Left renal pelvis (tissue), 4 donors: ENCODE data around the gene ACER1. TPM values are rescaled to one million over a fixed set of nuclear protein-coding genes. Genes with fewer than 3 reads are reported as not detected.

ENCODE experiments used
- DNase-seq, 4 donors: peaks; one replicate each; pipeline ENCODE4 v3.0.0-alpha.2; 2013; ENCODE audit warnings: low read depth in 4 of 4, low spot score in 3 of 4
- polyA plus RNA-seq, 4 donors: library from polyadenylated mRNA; unstranded; fragments of 120-200 nt; gene quantifications; one replicate each; pipeline ENCODE4 v1.2.1, GENCODE V29; 2013; ENCODE audit not compliant: insufficient read length in 4 of 4

Gene ACER1
- polyA plus RNA-seq, 4 donors: 0.10 to 0.20 (median 0.11) TPM; not detected in 1

DNA sequence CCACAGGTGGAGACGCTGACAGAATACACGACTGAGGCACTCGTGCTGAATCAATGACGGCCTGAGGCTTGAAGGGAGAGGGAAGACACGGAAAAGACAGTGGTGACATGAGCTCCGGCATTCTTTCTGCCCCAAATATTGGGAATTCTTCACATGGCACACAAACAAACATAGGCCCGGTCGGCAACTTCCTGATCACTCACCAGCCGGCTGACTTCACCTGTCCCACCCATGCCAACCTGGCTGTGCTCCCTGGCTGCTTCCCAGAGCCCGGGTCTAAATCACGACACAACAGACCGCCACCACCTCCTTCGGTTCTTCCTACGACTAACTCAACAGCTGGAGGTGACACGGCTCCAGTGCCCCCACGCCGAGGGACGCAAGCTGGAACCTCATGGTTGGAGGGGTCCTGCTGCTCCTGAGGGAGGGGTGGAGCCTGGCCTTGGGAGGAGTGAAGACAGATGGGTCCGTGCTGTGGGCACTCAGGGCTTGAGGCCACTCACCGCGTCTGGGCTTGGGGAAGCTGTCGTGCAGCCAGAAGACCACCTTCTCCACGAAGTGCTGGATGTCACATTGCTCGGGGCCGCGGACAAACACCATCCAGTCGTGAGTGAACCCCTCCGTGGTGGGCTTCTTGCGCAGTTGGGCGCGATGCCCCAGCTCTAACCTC is 63.2 kb downstream of the ACER1 start:
- no peak for DNase-seq

DNA sequence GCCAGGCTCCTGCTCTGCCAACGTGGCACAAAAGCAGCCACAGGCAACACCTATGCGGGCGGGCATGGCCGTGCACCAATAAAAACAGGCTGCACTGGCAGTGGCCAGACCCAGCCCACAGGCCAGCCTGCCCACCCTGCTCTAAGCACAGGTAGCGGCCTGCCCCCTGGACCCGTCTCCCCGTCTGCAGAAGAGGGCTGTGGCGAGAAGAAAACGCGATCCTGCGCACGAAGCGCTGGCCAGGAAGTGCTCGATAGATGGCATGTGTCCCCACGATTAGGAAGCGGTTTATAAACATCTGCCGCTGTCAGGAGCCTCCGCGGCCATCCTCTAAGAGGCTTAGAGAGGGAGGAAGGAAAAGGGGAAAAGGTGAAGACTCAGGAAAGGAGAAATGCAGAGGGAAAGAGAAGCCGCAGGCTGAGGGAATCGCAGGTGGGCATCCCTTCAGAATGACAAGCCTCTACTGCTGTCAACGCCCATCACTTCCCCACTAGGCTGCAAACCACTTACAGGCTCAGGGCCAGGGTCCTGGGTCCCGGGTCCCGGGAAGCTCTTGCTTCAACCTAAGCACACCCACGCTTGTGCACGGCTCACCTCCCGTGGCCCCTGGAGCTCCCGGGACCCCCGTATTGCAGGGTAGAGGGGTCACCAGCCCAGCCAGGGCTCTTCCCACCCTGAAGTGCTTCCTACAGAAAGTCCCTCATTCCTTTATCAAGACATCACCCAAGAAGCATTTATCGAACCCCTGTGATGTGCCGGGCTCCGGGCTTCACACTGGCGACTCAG is 64.1 kb downstream of the ACER1 start:
- no peak for DNase-seq

DNA sequence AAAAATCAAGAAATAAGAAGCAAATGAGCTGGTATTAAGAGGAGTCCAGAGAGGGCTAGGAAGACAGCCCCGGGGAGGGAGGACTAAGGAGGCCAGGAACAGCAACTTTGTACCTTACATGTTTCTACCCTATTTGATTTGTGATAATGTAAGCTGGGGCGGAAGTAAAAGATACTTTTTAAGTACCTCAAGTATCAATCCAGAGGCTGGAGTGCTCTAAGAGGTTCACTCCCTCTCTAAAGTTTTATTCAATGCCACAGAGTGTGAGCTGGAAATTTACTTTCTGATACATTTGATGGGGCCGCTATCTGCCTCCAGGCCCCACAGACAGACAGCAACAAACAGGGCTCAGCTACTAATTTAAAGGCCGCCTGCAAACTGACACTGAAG is 65.0 kb downstream of the ACER1 start:
- DNase-seq: no peak

DNA sequence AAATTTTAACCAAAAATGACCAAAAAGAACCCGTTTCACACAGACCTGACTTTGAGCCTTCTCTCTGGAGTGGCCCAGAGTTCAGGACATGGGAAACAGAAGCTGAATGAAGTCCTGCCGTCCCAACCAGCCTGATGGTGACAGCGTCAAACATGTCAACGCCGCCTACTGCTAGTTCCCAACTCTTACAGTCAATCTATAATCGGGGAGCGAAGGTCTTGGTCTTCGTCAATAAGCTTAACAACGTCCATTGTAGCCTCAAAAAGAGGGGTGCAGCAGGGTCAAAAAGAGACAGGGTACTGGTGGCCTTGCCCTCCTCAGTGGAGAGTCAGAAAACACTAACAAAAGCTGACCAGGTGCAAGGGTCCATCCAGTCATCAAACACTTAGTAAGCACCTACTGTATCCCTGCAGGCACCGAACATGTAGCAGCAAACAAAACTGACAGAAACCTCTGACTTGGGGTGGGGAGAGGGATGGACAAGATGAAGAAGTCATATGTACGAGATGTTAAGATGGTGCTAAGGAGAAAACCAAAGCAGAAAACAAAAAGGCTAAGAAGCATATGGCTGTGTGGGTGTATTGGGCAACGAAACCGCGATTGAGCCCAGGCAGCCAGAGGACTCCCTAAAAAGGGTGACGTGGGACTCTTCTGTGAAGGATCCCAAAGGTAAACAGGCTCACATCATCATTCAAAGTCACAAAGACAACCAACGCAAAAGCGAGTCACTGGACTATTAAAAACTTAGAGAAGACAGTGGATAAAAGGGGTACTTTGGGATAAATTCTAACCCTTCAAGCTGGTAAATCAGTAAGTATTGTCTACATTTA is 65.6 kb downstream of the ACER1 start:
- DNase-seq: no peak

GRCh38 chr19:6264803-6265202 is 68.6 kb downstream of the ACER1 start:
- no peak for DNase-seq

- no peak for DNase-seq
Observed at GRCh38 chr19:6263735-6264444, 69.5 kb downstream of the ACER1 start.

DNA sequence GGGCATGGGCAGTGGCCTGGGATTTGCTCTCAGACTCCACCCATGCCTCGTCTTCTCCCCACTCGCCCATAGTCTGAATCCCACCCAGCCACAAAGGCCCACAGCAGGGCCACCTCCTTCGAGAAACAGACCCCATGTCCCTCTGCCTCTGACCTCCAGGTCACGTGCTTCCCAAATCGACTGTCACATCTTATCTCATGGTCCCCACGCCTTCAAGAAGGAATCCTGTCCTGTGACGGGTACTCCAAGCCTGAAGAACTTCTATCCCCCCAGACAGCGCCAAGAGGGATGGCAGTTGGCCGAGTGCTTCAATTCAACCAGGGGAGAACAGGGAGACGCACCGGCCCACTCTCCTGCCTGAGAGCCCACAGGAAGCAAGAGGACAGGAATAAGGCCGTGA is 70.1 kb downstream of the ACER1 start:
- DNase-seq: no peak

GRCh38 chr19:6262519-6262918 is 70.9 kb downstream of the ACER1 start:
- no peak for DNase-seq

DNA sequence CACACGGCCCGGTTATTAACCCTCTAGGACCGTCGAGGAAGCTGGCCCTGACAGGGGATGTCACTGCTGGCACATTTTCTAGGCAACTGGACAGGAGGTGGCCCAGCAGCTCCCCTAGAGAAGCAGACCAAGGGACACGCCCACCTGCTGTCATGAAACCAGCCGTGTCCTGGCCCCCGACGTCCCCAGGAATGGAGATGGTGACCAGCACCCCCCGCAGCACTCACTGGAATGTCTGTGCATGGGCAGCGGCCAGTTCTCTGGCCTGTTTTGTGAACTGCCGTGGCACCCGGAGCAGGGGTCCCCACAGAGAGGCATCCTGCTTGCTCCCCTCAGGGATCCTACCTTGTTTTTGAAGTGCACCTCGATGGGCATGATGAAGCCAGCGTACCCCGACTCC is 71.5 kb downstream of the ACER1 start:
- DNase-seq: no peak

- no peak for DNase-seq
Observed at GRCh38 chr19:6260912-6261650, 72.3 kb downstream of the ACER1 start.

GRCh38 chr19:6260376-6260775 is 73.0 kb downstream of the ACER1 start:
- DNase-seq: no peak

GRCh38 chr19:6259312-6259861 is 74.0 kb downstream of the ACER1 start:
- no peak for DNase-seq

GRCh38 chr19:6258812-6259311 is 74.5 kb downstream of the ACER1 start:
- DNase-seq: no peak

Other genes with a start within 250 kb of the ACER1 start
- gene RFX2, start 223.1 kb downstream of the ACER1 start, polyA plus RNA-seq: 1 to 10 TPM; 5.9 to 9.5 (median 7.5) TPM
- gene ACSBG2, start 197.9 kb downstream of the ACER1 start, polyA plus RNA-seq: 1 to 10 TPM in 2 of 4 donors, under 1 TPM in 2; 0.64 to 2.6 (median 1.1) TPM
- gene MLLT1, start 53.6 kb downstream of the ACER1 start, polyA plus RNA-seq: 100 to 1,000 TPM in 1 of 4 donors, 10 to 100 TPM in 3; 72.5 to 118 (median 76.5) TPM
- 10 to 100 TPM; 47.0 to 65.3 (median 57.5) TPM for gene CLPP, start 27.9 kb upstream of the ACER1 start, polyA plus RNA-seq
- gene ALKBH7, start 39.2 kb upstream of the ACER1 start, polyA plus RNA-seq: 10 to 100 TPM; 40.0 to 91.4 (median 43.3) TPM
- 1 to 10 TPM; 1.5 to 3.3 (median 2.3) TPM for gene PSPN, start 42.3 kb upstream of the ACER1 start, polyA plus RNA-seq
- gene GTF2F1, start 59.6 kb upstream of the ACER1 start, polyA plus RNA-seq: 10 to 100 TPM; 67.6 to 99.8 (median 85.7) TPM
- 100 to 1,000 TPM; 259 to 351 (median 275) TPM for gene KHSRP, start 91.2 kb upstream of the ACER1 start, polyA plus RNA-seq
- gene SLC25A41, start 100.2 kb upstream of the ACER1 start, polyA plus RNA-seq: under 1 TPM; 0.21 to 0.88 (median 0.58) TPM
- gene SLC25A23, start 126.2 kb upstream of the ACER1 start, polyA plus RNA-seq: 10 to 100 TPM; 55.2 to 85.1 (median 68.6) TPM
- gene CRB3, start 130.7 kb upstream of the ACER1 start, polyA plus RNA-seq: 10 to 100 TPM in 3 of 4 donors, under 1 TPM in 1; 0.55 to 39.8 (median 24.0) TPM
- gene DENND1C, start 148.2 kb upstream of the ACER1 start, polyA plus RNA-seq: 10 to 100 TPM in 3 of 4 donors, 1 to 10 TPM in 1; 1.5 to 40.6 (median 36.1) TPM
- 10 to 100 TPM in 3 of 4 donors, 1 to 10 TPM in 1; 5.8 to 47.2 (median 31.2) TPM for gene TUBB4A, start 168.7 kb upstream of the ACER1 start, polyA plus RNA-seq
- 1 to 10 TPM in 1 of 4 donors, under 1 TPM in 3; 0.20 to 2.4 (median 0.39) TPM for gene TNFSF9, start 197.4 kb upstream of the ACER1 start, polyA plus RNA-seq